Measurements from ENCODE around the gene RNF157.

Gene RNF157

DNA sequence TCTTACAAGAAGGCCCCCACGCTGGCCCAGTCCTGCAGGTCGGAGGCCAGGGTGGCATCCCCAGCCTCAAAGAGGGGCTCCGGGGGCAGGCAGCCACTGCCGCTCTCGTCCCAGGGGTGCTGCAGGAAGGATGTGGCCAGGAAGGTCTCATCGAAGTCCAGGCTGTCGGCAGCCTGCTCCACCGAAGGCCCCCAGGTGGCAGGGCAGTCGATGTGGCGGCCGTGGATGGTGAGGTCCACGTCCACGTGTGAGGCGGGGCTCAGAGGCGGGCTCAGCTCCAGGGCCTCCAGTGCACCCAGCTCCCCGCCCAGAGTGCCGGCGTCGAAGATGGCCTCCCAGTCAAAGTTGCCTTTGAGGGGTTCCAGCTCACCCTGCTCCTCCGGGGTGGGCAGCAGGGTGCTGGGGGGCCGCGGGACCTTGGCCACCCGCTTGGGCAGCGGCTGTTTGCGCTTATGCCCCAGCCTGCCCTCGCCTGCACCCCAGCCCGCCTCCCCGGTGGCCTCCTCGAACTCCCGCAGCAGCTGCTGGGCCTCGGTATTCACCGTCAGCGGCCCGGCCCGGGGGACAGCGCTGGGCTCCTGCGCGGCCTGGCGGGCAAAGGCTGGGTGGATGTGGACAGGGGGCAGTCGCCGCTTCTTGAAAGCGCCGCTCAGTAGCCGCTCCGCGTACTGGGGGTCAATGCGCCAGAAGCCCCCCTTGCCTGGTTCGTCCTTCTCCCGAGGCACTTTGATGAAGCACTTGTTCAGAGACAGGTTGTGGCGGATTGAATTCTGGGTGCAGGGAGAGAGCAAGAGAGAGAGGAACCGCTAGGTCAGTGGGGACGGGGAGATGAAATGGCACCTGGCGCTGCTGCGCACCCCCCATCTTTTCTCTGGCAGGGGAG is 102.7 kb downstream of the RNF157 start:
- no peak for DNase-seq

DNA sequence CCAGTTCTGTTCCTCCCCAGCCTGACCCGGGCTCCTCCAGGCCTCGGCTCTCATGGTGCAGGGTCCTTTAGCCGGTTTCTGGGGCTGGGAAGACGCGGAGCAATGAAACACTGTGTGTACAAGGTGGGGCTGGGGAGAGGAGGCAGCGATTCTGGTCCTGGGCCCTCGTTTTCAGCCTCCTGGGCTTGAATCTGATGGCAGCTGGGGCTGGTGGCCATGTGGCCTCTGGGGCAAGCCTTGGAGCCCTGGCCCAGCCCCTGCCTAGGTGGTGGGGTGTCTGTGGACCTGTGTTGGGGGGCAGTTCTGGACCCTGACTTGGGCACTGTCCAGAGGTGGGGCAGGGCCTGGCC is 103.3 kb downstream of the RNF157 start:
- no peak for DNase-seq

DNA sequence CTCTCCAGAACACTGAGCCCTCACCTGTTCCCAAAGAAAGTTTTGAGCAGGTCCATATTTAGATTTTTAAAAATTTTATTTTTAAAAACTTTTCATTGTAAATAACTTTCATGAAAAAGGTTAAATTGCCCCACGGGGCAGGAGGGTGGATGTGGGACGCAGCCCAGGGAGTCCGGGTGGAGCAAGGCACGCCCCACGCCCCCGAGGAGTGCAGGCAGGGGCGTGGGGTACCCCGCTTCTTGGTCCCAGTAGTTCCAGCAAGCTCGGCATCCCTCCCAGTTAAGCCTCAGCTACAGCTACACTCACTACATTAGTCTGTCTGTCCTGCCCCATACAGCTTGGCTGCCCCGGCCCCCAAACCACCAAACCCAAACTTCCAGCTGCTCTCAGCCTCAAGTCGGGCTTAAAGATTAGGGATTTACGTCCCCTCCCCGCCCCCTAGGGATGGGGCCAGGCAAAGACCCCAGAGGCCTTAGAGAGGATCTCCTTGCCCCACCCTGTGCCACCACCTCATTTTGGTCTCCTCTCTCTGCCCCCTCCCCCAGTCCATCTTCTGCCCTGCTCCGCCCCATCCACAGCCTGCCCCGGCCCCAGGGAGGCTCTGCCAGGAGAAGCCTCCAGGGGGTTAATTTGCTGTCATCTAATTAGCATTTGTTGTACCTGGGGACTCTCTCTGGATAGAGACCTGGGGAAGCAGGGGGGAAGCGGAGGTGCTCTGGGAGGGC is 103.9 kb downstream of the RNF157 start:
- DNase-seq: no peak

DNA sequence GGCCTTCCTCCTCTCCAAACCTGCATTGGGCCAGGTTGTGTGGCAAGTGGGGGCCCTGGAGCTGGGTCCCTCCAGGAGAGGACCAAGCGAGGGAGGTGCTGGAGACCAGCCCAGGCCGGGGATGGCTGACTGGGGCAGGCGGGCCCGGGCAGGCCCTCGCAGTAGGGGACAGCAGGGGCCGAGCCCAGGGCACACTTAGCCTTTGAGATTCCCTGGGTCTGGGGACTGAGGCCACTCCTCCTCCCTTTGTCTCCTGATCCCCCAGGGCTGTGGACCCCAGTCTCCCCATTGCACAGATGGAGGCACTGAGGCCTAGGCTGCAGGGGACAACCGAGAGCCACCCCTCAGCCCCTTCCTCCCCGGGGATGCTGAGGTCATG is 104.5 kb downstream of the RNF157 start:
- DNase-seq: no peak

DNA sequence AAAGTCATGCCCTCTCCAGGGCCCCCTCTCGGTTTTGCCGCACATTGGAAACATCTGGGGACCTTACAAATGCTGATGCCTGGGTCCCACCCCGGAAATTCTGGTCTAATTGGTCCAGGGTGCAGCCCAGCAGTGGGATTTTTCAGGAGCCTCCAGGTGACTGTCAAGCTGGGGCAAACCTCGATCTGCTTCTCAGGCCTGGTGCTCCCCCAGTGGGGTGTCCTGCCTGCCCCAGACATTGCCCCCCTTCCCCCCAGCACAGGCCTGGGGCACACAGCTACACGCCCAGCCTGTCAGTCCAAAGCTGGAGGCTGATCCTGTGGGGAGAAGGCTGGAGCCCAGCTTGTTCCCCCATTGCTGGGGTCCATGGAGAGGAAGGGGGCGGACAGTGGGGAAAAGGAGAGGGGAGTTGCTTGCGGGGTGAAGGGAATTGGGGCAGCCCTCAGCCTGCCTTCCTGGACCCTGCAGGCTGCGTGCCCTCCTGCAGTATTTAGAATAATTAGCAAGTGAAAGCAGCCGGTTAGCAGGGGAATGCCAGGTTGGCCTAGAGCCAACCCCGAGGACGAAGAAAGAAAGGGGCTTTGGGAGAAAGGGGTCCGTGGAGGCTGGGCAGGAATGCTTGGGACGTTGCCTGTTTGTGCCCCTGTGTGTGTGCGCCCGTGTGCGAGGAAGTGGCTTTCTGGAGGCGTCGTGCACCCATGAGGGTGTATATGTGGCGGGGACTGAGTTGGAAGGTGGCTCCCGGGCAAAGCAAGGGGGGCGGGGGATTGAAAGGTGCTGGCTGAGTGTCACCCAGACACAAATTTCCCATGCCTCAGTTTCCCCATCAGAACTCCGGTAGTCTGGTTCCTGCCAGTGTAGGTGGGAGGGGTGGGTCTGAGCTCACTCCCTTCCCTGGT is 105.1 kb downstream of the RNF157 start:
- DNase-seq: peak; percentile 40

DNA sequence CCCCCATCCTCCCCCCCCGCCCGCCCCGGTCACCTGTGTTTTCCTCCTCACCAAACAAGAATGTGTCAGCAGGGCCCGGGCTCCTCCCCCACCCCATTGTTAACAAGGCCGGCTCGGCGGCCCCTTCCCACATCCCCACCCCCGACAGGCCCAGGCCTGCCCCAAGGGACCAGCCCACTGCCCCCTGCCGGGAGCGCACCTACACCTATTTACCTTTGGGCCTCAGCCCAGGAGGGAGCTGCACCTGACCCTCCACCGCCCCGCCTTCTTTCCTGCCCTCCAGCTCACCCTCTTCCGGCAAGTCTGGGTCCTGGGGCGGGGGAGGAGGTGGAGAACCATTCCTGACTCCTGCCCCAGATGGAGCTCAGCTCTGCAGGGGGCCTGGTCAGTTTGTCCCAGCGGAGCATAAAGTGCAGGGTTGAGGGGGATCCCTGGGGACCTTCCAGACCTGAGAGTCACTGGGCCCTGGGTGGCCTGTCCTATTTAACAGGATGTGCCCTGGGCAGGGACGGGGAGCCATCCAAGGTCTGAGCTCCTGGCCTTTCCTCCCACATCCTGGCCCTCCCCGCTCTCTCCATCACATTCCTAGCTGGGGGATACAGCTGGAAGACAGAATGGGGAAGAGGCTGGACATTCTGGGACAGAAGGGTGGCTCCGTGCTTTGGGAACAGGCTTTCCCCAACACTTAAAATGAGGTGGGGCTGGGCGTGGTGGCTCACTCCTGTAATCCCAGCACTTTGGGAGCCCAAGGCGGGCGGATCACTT is 107.5 kb downstream of the RNF157 start:
- no peak for DNase-seq

DNA sequence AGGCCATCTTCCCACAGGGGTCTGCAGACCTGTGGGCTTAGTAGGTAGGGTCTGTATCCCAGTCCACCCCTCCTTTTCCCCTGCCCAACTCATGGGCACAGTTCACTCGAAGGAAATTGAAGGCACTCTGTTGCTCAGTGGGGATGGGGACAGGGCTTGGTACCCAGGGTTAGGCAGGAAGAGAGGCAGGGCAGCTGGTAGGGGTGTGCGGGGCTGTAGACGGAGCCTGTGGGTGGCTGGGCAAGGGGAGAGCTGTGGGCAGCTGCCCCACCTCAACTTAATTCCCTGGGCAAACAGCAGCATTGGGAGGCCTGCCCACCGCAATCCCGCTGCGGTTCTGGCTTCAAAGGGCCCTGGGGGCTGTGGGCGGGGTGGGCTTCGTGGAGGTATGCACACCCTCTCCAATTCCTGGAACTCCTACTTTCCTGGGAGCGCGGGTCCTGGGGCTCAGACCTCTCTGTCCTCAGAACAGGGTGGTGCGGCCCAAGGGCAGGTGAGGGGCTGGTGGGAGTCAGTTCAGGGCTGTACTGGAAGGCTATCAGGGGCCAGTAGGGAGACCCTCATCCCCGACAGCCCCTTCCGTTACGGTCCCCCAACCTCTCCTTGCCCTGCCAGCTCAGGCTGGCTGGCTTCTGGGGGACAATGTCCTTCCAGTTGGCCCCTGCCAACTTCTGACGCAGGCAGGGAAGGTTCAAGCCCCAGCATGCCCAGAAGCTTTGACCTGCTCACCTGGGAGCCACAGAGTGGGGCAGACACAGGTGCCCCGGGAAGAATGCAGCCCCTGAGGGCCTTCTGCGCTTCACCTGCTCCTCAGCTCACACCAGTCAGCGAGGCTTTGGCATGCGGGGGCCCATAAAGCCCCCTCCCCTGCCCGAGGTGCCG is 108.4 kb downstream of the RNF157 start:
- DNase-seq: no peak

DNA sequence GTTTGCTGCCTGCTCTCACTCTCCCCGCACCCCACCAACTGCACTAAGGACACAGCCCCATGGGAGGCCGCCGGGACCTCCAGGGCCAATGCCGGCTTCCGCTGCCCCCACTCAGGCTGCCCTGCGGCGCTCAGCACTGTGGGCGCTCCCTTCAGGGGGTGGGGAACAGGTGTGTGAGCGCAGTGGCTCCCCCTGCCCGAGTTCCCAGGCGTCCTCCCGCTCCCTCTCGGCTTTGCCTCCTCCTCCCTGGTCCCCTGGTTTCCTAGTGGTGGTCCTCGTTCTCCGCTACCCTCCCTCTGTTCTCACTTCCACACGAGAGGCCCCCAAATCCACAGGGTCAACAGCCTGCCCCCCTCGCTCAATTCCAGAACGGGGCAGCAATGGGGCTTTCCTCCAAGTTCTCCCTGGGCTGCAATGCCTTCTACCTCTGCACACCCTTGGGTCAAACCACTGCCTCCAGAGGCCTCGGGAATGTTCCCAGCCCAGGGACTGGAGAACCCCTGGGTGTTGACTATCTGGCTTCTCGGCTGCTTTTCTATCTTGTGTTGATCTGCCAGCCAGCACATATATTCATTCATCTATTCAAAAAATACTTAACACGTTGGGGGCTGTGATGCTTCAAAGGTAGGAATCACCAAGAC is 109.1 kb downstream of the RNF157 start:
- no peak for DNase-seq

DNA sequence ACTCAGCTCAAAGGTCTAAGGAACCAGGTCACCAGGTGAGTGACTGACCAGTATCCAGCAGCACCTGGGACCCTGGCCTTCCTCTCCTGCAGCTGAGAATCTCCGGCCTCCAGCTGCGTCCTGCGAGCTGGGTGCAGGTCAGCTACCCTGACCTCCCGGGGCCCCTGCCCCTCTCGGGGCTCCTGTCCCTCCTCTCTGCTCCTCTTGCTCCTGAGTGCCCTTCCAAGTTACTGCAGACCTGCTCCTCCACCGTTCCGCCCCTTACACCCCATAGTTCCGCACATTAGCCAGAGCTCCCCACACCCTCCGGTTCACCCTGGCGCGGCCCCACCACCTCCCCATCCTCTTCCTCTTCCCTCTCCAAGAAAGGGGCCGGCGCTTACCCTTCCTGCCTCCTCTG is 109.8 kb downstream of the RNF157 start:
- DNase-seq: no peak

DNA sequence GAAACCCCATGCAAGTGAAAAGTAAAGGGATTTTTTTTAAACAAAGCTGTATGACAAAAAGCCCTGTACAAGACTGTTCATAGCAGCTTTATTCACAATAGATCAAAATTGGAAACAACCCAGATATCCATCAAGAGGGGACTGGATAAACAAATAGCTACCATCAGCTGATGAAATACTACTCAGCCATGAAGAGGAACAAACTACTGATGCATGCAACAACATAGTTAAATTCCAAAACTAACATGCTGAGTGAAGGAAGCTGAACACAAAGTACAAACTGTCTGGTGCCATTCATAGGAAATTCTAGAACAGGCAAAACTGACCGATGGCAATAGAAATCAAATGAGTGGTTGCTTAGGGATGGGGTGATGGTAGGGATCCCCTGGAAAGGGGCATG is 114.4 kb downstream of the RNF157 start:
- DNase-seq: no peak

DNA sequence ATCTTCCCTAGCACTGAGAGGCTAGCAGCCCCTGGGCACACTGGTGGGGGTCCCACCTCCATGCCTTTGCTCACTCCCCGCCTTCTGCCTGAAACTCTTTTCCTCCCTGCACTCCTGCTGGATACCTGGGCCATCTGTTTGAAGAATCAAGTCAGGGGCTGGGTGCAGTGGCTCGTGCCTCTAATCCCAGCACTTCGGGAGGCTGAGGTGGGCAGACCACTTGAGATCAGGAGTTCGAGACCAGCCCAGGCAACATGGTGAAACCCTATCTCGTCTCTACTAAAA is 115.0 kb downstream of the RNF157 start:
- no peak for DNase-seq

DNA sequence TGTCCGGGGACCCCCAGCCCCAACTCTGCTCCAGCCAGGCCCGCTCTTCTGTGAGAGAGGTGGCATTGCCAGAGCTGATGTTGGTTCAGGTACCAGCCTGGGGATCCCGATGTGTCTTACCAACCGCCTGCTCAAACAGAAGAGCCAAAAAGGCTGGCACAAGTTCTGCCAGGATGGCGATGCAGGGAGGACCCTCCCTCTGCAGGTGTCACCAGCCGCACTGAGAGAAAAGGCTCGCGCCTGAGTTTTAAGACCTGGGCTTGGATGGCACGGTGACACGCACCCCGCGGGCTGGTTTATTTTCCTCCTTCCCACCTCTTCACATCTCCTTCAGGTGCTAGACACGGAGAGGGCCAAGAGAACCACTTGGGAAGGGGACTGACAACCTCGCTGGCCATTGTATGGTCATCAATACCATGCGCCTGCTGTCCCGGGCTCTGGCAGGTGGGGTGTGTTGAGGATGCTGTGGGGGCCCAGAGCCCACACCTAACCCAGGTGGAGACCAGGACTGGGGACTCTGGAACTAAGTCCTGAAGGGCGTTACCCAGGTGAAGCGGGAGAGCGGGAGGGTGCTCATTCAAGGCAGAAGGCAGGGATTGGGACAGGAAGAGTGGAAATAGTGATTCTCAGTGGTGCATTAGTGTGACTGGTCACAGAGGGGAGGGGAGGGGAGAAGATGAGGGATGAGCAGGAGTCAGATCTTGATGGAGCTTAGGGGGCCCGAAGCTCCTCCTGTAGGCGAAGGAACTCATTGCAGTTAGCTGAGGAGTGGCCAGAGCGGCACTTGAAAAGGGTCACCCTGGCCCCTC is 115.5 kb downstream of the RNF157 start:
- DNase-seq: no peak

DNA sequence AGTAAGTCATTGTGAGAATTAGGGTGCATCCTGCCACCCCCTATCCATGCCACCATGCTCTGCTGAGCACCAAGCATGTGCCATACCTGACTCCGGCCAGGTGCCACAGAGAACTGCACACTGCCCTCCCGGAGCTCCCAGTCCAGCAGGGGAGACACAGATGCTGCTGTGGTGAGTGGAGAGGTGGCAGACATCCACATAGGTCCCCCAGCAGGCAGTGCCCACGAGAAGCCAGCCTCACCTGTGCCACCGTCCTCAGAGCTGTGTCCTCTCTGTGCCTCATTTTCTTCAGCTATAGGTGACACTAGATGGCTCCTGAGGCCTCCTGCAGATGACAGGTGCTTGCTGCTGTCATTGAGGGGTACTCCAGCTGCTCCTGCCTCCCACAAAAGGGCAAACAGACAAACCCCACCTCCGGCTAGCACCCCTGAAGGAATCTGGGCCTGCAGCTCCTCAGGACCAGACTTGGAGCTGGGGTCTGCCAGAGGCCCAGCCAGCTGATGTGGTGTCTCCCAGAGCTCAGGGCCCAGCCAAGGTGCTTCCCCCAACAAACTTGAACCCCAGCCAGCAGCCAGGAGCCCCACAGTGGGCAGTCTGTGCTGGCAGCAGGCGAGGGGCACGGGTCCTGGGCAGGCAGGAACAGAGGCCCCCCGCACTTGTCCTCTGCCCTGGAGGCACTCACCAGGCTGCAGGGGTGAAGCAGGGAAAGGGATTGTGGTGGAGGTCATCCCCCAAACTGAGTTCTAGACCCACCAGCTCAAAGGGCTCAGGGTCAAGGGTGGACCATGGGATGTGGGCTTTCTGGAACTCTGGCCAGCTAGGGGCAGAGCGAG is 116.3 kb downstream of the RNF157 start:
- DNase-seq: no peak

DNA sequence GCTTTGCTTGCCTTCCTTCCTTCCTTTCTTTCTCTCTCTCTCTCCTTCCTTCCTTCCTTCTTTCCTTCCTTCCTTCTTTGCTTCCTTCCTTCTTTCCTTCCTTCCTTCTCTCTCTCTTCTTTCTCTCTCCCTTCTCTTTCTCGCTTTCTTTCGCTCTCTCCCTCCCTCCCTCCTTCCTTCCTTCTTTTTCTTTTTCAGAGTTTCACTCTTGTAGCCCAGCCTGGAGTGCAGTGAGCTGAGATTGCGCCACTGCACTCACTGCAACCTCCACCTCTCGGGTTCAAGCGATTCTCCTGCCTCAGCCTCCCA is 117.1 kb downstream of the RNF157 start:
- DNase-seq: no peak

DNA sequence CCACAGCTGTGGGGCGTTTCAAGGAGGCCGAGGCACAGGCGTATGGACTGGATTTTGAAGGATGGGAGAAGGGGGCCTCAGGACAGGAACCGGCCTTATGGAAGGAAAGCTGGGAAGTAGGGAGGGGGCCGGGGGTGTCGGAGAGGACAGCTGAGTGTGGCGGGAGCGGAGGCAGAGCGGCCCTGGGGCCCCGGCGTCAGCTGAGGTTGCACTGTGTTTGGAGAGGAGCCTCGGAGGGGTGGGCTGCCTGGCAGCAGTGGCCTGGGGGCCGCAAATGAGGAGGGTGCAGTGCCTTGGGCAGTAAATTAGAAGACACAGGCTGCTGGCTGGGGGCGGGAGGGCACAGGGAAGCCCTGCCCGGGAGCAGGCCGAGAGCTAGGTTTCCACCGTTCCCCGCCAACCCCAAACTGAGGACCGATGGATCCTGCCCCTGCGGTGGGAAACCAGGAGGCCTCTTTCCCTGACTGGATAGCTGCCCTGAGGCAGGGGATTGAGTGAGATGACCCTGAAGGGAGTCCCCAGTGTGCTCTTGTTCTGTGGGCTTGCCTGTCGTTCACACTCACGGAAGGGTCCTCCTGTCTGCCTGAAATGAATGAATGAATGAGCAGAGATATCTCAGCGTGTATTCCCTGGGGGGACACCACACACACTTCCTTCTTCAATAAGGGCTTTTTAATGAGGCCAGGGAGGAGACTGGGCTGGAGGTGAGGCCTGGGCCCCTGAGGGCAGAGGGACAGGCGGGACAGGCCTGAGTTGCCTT is 117.7 kb downstream of the RNF157 start:
- no peak for DNase-seq

DNA sequence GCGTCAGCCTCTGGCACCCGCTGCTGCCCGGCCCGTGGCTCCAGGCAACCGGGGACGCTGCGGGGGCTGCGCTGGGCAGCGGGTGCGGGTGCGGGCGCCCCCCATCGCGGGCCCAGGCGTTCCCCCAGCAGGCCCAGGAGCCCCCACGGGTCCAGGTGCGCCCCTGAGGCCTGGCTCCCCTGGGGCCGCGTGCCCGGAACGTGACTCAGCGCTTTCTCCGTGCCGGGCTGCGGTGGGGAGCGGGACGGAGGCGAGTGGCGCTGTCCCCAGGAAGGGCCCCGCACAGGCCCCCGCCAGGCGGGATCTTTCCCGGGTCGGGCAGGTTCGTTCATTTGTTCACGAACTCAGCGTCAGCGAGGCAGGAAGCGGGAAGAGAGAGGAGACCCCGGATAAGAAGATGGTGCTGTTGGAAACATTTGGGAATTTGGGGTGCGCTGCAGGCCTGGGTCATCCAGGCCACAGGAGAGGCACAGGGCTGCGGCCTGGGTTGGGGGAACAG is 118.3 kb downstream of the RNF157 start:
- peak; percentile 45 for DNase-seq

DNA sequence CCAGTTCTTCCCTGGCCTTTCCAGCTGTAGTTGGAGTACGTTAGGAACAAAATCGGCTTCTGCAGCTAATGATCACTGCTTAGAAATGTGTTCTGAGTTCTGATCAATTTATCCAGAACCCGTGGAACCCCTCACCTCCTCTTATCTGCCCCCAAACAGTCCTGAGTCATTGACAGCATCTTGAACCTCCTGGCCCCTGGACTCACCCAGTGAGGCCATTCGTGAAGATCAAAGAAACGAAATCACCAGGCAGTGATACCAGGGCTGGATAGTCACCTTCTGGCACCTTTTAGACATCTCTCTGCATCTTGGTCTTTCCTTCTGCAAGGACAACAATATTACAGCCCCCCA is 119.7 kb downstream of the RNF157 start:
- no peak for DNase-seq

All from CD4-positive, alpha-beta T cell treated with Interleukin-17A for 4 hours (primary cell).